ENCODE data around the gene BABAM1. TPM values are rescaled to one million over a fixed set of nuclear protein-coding genes. Genes with fewer than 3 reads are reported as not detected.

BABAM1 gene
- total RNA-seq, 1 experiment from 2014 or later, result 93.3 TPM

DNA sequence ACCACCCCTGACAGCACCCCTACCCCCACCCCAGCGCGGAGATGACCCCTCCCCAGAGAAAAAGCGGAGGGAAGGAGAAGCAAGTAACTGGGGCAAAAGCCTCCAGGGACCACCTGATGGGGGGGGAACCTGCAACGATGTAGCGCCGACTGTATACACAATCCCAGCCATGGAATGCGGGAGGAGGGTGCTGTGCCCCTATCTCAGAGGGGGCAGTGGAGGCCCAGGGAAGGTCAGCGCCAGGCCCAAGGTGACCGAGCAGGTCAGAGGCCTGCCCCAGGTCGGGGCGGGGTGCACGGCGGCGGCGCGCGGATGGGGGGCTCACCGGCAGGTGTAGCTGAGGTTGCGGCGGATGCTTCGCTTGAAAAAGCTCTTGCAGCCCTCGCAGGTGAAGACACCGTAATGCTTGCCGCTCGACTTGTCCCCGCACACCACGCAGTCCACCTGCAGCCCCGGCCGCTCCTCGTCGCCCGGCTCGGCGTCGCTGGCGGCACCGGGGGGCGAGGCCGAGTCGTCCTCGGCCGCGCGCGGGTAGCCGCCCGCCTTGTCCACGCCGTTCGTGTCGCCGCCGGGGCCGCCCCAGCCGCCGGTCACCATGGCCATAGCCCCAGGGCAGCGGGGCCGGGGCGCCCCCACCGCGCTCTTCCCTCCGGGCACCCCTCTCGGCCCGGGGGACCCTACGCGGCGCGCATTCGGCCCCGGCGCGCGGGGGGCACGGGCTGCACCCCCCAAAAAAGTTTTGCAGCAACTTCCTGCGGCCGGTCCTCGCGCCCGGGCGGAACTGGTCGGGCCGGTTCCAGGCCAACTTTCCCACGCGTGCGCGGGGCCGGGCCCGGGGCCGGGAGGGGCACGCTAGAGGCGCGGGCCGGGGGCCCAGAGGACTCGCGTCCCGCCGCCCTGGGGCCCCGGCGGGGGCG is 22.4 kb upstream of the BABAM1 start (continued):
- no peak for TF ChIP-seq ZNF274 (IDR thresholded peaks at IDR 0.05; ENCODE audit: low read depth, low read length)

DNA sequence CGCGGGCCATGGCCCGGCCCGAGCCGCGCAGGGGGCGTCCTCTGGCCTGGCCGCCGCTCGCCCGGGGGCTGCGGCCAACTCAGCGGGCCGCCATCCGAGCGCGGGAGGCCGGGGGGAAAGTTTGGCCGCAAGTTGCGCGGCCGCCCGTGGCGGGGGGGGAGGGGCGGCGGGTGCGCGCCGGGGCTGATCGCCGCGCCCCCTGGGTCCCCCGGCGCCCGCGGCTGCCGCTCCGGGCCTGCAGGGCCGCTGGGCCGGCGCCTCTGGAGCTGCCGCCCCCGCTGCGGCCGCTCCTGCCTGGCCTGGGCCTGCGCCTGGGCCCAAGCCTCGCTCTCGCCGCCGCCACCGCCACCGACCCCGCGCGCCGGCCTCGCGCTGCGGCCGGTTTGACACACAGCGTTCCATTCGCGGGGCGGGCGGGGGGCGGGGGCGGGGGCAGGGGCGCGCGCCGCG is 21.7 kb upstream of the BABAM1 start, which contains the start of gene NR2F6:
Gene NR2F6, minus strand, starts transcription at position 385 of the 450 bp plus-strand sequence. CDS start 699 bp downstream, outside the sequence.
- DNase-seq (ENCODE audit: low read depth, low spot score) (no peak), ATAC-seq (peak; percentile 4)
- H3K4me2 ChIP-seq (ENCODE audit: low read length), result peak within 1 kb of the TSS; percentile 99
- no peaks in the 10 kb centered on the region for H4K20me1 ChIP-seq (ENCODE audit: insufficient read depth)
- H3K79me2 ChIP-seq (ENCODE audit: insufficient read depth, low read length), result peaks cover 42% of the 10 kb centered on the region
- no TSS peak for BruUV-seq (replicated peaks)
- RAD21 ChIA-PET (ENCODE audit: low non-redundant PET in 1 of 2, low total read pairs in 2 of 2, uncharacterized antibody in 2 of 2, unreplicated experiment in 2 of 2), result no interaction called here
- H3K4me1 ChIP-seq (ENCODE audit: control insufficient read depth in 1 of 2, insufficient read depth in 2 of 2, low read length in 2 of 2), result peaks cover 50 to 73% of the 10 kb centered on the region in 2 experiments
- no peaks in the 10 kb centered on the region for H3K9me2 ChIP-seq (ENCODE audit: insufficient read depth)
- TF ChIP-seq ZFX (IDR thresholded peaks at IDR 0.05), result peak; percentile 64
- no peak for TF ChIP-seq EGR1 (IDR thresholded peaks at IDR 0.05; ENCODE audit: low read depth)
- TF ChIP-seq, protein P1, sequence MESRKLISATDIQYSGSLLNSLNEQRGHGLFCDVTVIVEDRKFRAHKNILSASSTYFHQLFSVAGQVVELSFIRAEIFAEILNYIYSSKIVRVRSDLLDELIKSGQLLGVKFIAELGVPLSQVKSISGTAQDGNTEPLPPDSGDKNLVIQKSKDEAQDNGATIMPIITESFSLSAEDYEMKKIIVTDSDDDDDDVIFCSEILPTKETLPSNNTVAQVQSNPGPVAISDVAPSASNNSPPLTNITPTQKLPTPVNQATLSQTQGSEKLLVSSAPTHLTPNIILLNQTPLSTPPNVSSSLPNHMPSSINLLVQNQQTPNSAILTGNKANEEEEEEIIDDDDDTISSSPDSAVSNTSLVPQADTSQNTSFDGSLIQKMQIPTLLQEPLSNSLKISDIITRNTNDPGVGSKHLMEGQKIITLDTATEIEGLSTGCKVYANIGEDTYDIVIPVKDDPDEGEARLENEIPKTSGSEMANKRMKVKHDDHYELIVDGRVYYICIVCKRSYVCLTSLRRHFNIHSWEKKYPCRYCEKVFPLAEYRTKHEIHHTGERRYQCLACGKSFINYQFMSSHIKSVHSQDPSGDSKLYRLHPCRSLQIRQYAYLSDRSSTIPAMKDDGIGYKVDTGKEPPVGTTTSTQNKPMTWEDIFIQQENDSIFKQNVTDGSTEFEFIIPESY (IDR thresholded peaks at IDR 0.05; ENCODE audit: extremely low read depth, insufficient replicate concordance, low read length), result no peak
- no peak for TF ChIP-seq RAD21 (IDR thresholded peaks at IDR 0.05; ENCODE audit: low read depth)
- no peak for TF ChIP-seq TCF7L2 (IDR thresholded peaks at IDR 0.05; ENCODE audit: borderline replicate concordance, extremely low read depth, insufficient read depth, insufficient read length)
- TF ChIP-seq, protein P2, sequence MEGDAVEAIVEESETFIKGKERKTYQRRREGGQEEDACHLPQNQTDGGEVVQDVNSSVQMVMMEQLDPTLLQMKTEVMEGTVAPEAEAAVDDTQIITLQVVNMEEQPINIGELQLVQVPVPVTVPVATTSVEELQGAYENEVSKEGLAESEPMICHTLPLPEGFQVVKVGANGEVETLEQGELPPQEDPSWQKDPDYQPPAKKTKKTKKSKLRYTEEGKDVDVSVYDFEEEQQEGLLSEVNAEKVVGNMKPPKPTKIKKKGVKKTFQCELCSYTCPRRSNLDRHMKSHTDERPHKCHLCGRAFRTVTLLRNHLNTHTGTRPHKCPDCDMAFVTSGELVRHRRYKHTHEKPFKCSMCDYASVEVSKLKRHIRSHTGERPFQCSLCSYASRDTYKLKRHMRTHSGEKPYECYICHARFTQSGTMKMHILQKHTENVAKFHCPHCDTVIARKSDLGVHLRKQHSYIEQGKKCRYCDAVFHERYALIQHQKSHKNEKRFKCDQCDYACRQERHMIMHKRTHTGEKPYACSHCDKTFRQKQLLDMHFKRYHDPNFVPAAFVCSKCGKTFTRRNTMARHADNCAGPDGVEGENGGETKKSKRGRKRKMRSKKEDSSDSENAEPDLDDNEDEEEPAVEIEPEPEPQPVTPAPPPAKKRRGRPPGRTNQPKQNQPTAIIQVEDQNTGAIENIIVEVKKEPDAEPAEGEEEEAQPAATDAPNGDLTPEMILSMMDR (IDR thresholded peaks at IDR 0.05 in 2 of 3, conservative IDR thresholded peaks at IDR 0.05 in 1 of 3; ENCODE audit: borderline replicate concordance in 1 of 3, insufficient read depth in 1 of 3, low read depth in 2 of 3, low read length in 2 of 3), result no peak
- TF ChIP-seq SRF (IDR thresholded peaks at IDR 0.05; ENCODE audit: low read depth), result no peak
- peak; percentile 59 for TF ChIP-seq POLR2AphosphoS5 (IDR thresholded peaks at IDR 0.05; ENCODE audit: low read depth, low read length)
- TF ChIP-seq, protein P3, sequence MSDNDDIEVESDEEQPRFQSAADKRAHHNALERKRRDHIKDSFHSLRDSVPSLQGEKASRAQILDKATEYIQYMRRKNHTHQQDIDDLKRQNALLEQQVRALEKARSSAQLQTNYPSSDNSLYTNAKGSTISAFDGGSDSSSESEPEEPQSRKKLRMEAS (IDR thresholded peaks at IDR 0.05), result no peak
- no peak for TF ChIP-seq POLR2A (IDR thresholded peaks at IDR 0.05; ENCODE audit: borderline replicate concordance, extremely low read depth, insufficient read depth, insufficient read length)
- no peak for TF ChIP-seq ZNF274 (IDR thresholded peaks at IDR 0.05; ENCODE audit: low read depth, low read length)
- no peak for TF ChIP-seq YY1 (IDR thresholded peaks at IDR 0.05; ENCODE audit: extremely low read depth, insufficient replicate concordance, low read depth, low read length)
- no peak for TF ChIP-seq FOSL1 (IDR thresholded peaks at IDR 0.05; ENCODE audit: low read depth)
- H3K9me3 ChIP-seq (ENCODE audit: control insufficient read depth in 1 of 2, insufficient read depth in 1 of 2, low read depth in 1 of 2, low read length in 2 of 2), result no peaks in the 10 kb centered on the region
- CTCF ChIA-PET, result no interaction called here
- H3K36me3 ChIP-seq (ENCODE audit: control insufficient read depth in 1 of 2, insufficient read depth in 2 of 2, low read length in 2 of 2), result peaks cover 0 to under 1% of the 10 kb centered on the region in 2 experiments; a peak in 1 of 4 replicates
- H2AFZ ChIP-seq (ENCODE audit: low read depth, low read length, poor library complexity, severe bottlenecking), result no peak within 1 kb of the TSS
- peak within 1 kb of the TSS; percentile 87 to 94 for H3K4me3 ChIP-seq (replicated peaks in 1 of 2; ENCODE audit: low read depth in 1 of 2, low read length in 2 of 2)
- peak within 1 kb of the TSS; percentile 91 for H3K27ac ChIP-seq (ENCODE audit: low read depth, low read length)
- peak within 1 kb of the TSS; percentile 86 for H3K9ac ChIP-seq (ENCODE audit: low read length)
- intact Hi-C loops (cut with micrococcal nuclease), result no loop called here
- POLR2A ChIA-PET, result no interaction called here
- no peaks in the 10 kb centered on the region for H3K27me3 ChIP-seq (ENCODE audit: insufficient read depth, low read length)
